ENCODE results near the gene KNDC1.
"Not testable (repeated sequence)": the region's sequence is repeated elsewhere in the genome, so short reads cannot be mapped to it uniquely, and the experiment has no call there.

Gene KNDC1

DNA sequence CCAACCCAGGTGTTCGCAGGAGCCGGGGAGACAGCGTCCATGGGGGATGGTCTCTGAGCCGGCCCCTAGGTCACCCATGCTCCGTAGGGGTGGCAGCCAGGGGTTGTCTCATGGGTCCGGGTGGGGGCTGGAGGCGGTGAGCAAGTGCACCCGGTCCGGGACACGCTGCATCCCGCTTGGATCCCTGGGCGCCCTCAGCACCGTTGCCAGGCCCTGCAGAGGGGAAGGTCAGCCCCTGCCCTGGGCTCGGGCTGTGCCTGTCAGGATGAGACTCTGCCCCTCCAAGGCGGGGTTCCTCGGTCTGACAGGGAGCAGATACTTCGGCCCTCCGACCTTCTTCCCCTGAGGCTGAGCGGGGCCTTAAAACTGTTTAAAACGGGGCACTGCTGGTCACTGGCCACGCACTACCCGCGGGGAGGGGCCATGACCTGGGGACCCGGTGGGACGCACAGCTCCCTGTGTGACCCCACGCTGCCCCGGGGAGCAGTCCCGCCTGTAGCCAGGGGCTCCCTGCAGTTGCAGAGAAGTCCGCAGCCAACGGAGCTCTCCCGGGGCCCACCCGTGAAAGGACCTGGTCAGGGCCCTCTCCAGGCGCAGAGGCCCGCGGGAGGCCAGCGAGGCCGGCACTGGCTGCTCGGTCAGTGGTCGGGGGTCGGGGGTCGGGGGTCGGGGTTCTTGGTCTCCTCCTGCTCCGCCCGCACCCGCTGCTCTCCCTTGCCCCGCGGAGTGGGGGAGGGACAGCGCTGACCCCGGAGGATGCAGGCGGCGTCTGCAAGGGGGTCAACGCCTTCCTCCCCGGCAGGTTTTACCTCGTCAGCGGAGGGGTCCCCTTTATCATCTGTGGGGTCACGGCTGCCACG lies 33.4 kb upstream of the KNDC1 start:
- DNase-seq = no peak

- no peak for DNase-seq
Observed at GRCh38 chr10:133127291-133128125, 32.5 kb upstream of the KNDC1 start.

DNA sequence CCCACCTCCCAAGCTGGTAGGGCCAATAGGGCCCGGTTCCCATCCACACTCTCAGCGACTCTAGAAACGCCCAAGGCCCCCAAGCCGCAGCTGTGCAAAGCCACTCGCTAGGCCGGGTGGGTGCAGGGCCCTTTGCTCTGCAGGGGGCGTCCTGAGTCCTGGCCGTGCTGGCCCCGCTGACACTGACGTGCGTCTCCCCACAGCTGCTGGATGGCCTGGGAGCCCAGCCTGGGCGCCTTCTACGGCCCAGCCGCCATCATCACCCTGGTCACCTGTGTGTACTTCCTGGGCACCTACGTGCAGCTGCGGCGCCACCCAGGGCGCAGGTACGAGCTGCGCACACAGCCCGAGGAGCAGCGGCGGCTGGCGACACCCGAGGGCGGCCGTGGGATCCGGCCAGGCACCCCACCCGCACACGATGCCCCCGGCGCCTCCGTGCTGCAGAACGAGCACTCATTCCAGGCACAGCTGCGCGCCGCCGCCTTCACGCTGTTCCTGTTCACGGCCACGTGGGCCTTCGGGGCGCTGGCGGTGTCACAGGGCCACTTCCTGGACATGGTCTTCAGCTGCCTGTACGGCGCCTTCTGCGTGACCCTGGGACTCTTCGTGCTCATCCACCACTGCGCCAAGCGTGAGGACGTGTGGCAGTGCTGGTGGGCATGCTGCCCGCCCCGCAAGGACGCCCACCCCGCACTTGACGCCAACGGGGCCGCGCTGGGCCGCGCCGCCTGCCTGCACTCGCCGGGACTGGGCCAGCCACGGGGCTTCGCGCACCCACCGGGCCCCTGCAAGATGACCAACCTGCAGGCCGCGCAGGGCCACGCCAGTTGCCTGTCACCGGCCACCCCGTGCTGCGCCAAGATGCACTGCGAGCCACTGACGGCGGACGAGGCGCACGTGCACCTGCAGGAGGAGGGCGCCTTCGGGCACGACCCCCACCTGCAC lies 31.6 kb upstream of the KNDC1 start:
- DNase-seq = no peak

GRCh38 chr10:133129071-133129858 lies 30.8 kb upstream of the KNDC1 start:
- no peak for DNase-seq

DNA sequence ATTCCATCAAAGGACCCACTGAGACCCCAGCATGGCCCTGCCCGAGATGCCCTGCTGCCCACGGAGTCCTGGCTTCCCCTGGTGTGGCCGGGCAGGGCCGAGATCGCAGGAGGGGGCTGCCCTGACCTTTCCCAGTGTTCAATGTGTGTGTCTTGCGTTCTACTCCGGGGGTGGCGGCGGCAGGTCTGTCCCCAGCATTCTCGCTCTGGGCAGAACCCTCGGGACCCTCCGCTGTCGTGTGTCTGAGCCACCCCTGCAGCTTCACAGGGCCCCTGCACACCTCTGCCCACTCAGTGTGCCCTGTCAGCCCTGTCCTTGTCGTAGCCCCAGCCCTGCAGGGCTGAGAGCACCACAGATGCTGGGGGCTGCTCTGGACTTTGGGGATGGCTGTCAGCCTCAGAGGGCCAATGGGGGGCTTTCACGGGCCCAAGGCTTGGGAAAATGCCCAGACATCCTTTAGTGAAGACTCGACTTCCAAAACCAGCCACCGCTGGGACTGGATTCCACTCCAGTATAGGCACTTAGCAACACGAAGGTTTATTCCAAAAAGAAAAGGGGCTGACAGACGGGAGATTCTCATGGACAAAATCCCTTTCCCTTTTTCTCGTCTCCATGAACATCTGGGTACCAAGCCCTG lies 30.0 kb upstream of the KNDC1 start:
- no peak for DNase-seq

GRCh38 chr10:133130602-133131001 lies 29.4 kb upstream of the KNDC1 start:
- DNase-seq = no peak

DNA sequence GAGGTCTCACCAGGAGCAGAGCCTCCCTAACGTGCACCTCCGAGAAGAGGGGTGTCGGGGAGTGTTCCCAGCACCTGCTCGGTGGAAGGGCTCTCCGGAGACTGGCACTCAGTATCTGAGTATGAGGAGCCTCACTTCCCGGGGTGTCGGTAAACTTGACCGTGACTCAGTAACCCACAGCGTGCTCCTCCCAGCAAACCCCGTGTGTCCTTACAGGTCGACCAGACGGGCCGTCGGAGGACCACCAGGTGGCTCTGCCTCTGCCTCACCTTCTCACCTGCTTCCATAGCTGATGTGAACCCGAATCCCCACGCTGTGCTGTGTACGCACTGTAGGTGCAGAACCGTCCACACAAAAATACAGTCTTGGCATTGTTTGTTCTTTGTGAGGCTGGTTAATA lies 29.0 kb upstream of the KNDC1 start:
- DNase-seq = no peak

GRCh38 chr10:133131734-133132472 lies 28.1 kb upstream of the KNDC1 start:
- DNase-seq = no peak

- DNase-seq = no peak
Observed at GRCh38 chr10:133132473-133133291, 27.3 kb upstream of the KNDC1 start.

DNA sequence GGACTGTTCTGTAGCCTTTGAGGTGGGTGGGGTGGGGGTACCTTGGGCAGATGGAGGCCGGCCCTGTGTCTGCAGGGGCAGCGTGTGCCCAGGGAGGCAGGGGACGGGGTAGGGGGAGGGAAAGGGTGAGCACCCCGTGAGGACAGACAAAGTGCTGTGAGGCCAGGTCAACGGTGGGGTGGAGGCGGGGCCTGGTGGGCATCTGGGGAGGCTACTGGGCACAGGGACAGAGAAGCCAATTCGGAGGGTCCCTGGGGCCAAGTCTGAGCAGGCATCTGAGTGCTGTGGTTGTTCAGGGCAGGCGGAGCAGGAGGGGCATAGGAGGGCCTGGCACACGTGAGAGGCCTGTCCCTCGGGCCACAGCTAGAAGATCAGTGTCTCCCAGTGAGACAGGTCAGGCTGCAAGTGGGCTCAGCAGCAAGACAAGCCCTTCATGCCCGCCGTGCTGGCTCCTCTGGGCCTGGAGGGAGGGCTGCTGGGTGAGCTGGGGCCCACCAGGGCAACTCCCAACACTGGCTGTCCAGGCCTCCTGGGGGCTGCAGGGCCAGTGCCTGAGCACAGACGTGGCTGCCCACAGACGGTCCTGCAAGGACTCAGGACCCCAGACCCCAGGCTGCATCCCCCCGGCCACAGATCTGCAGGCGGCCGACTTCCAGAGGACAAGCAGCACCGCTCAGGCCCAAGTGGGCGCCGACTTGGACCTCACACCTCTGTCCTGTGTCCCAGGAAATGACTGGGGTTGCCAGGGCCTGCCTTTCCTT lies 26.4 kb upstream of the KNDC1 start:
- no peak for DNase-seq

DNA sequence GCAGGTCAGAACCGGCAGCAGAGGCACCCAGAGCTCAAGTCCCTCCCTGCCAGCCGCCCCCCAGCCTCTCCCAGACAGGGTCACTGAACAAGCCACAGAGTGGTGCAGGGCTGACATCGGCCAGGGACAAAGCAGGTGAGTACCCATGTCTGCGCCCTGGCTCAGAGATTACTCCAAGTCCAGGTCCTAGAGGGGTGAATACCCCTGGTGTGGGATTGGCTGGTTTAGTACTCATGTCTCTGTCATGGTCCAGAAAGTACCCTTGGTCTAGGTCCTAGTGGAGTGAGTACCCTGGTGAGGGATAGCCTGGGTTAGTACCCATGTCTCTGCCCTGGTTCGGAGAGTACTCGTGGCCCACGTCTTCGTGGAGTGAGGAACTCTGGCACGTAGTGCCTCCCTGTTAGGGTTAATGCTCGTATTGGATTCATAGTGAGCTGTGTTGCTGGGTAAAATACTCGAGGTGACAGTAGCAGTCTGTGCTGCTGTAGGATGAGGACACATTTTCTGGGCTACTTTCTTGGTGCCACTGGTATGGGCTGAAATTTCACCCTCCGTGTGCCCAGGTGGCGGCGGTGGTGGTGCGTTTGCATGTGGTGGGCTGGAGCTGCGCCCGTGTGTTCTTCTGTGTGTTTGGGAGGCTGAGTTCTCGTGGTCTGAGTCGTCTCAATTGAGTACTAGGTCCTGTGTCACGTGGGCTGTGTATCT lies 25.5 kb upstream of the KNDC1 start:
- no peak for DNase-seq

GRCh38 chr10:133135116-133135465 lies 24.9 kb upstream of the KNDC1 start:
- no peak for DNase-seq

DNA sequence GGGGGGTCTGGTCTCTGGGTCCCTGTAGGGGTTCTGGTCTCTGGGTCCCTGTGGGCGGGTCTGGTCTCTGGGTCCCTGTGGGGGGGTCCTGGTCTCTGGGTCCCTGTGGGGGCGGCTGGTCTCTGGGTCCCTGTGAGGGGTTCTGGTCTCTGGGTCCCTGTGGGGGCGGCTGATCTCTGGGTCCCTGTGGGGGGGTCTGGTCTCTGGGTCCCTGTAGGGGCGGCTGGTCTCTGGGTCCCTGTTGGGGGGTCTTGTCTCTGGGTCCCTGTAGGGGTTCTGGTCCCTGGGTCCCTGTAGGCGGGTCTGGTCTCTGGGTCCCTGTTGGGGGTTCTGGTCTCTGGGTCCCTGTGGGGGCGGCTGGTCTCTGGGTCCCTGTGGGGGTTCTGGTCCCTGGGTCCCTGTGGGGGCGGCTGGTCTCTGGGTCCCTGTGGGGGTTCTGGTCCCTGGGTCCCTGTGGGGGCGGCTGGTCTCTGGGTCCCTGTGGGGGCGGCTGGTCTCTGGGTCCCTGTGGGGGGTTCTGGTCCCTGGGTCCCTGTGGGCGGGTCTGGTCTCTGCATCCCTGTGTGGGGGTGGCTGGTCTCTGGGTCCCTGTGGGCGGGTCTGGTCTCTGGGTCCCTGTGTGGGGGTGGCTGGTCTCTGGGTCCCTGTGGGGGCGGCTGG lies 22.4 kb upstream of the KNDC1 start:
- DNase-seq = not testable (repeated sequence)

DNA sequence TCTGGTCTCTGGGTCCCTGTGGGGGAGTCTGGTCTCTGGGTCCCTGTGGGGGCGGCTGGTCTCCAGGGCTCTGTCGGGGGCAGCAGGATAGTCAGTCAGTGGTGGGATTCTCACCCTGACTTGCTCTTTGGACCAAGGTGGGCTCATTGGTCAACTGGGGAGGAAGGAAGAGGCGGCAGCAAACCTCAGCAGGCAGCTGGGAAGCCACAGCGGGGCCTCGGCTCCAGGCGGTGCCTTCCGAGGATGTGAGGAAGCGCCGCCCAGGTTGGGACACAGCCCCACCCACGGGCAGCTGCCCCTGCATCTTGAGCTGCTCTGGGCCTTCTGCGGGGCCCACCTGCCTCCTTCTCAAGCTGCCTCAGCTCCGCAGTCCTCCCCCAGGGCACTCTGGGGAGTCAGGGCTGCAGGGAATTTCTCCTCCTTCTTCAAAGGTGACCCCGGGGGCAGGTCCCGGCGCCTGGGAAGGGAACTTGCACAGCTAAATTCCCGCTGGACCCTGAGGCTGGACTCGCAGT lies 20.4 kb upstream of the KNDC1 start:
- no peak for DNase-seq

DNA sequence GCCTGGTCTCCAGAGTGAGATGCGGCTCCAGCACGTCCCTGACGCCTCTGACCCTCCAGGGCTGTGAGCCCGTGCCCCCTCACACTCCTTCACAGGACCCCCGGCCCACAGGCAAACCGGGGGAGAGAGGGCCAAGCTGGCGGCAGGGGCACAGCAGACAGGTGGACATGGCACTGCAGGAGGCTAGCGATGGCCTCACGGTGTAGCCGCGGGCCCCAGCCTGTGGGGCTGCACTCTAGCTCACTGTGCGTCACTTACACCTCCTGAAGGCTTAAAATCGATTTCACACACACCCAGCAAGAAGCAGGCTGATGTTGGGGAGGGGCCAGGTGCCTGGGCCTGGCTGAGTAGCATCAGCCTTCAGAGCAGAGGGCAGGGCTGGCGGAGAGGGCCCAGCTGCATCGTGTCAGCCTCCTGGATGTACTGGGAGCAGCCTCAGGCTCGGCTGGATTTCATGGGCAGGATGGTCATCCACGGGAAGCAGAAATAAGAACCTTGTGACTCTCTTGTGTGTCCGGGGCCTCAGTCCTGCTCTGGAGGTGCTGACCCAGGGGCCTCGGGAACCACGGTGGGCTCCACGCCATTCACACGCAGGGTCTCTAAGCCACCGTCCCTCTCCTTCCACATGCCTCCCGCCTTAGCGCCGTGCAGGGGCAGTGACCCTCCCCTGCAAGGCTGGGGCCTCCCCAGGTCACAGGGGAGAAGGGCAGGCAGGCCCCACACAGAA lies 19.4 kb upstream of the KNDC1 start:
- no peak for DNase-seq

DNA sequence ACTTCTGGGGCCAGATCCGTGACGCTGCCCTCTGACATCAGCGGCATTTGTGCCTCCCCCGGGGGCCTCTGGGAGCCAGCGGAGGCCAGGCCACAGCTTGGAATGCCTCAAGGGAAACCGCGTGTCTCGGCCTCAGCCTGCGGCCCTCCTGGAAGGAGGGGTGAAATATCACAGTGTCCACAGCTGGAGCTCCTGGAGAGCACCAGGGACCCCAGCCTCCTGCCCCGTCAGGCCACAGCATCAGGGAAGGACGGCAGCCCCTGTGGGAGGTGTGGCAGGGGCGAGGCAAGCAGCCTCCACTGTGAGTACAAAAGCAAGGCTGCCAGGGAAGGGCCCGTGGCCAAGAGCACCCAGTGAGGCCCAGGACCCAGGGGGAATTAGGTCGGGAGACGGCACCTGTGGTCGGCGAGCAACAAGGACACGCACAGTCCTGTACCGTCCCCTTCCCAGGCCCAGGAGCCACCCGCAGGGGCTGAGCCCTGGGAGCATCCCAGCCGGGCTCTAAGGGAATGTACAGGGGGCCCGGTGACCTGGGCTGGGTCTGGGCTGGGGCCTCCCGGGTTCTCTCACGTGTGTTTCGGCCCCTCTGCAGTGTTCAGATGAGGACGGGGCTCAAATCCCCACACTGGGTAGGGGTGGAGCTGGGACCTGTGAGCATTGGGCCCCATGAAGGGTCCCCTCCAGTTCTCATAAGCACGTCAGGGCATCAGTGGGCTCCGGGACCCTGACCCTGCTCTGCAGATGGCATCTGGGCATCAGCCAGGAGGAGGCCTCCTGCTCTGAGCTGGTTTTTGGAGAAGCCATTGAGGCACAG lies 18.7 kb upstream of the KNDC1 start:
- no peak for DNase-seq

Data from NCI-H1436 treated with DMSO at 0.1 percent for 48 hours (cell line).